G401.6 (cell line): ENCODE measurements around the gene PIN1.

Source experiments
- FAIRE-seq: peaks from 2 replicates; lab custom pipeline; 2012; peaks lifted over from hg19 to GRCh38; lab: Jason Lieb, UNC

Gene PIN1

DNA sequence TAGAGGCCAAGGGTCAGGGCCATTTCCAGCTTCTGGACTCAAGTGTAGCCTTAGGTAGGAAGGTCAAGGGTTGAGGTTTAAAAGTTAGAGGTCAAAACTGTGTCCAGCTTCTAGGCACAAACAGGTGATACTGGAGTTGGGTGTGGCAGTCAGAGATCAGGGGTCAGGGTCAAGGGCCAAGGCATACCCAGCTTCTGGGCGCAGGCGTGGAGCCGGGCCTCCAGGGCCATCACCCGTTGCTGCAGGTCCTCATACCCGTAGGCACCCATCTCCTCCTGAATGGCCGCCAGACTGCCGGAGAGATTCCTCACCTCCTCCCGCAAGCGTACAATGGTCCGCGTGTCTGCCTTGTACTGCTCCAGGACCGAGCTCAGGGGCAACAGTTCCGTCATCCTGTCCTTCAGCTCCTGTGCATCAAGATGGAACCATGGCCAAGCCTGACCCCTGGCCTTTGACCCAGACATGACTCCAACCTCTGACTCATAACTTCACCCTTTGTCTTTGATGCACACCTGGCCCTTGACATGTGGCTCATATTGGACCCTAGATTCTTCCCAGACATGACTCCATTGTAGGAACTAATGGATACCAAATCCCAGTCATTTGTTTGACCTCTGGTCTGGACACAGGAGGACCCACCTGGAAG lies 22.1 kb downstream of the PIN1 start:
- no peak for FAIRE-seq

DNA sequence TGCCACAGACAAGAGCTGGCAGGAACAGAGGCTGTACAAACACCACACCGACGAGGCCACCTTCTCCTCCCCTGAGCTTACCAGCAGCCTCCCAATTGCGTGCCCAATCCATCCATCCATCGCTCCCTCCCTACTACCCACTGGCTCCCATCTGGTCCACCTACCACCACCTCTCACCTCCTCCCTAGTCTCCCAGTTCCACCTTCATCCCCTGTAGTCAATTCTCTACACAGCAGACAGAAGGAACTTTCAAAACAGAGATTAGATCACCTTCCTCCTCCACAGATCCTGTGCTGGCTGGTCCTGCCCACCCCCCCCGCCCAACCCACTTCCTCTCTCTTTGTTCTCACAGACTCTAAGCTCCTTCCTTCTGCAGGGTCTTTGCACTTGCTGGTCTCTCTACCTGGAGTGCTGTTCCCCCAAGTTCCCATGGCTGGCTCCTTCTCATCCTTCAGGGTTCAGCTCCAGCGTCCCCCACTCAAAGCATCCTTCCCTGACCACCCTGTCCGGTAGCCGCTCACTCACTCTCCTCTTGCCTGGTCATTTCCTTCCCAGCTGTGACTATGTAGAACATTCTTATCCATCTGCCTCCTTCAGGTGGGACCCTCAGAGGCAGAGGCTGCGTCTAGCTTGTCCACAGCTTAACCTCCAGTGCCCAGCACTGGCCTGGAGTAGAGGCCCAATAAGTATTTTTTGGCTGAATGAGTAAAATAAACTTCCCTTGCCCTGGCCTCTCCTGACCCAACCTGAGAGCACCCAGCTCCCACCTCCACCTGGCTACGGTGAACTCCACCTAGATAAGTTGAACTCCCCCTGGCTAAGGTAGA lies 23.0 kb downstream of the PIN1 start:
- FAIRE-seq = no peak

DNA sequence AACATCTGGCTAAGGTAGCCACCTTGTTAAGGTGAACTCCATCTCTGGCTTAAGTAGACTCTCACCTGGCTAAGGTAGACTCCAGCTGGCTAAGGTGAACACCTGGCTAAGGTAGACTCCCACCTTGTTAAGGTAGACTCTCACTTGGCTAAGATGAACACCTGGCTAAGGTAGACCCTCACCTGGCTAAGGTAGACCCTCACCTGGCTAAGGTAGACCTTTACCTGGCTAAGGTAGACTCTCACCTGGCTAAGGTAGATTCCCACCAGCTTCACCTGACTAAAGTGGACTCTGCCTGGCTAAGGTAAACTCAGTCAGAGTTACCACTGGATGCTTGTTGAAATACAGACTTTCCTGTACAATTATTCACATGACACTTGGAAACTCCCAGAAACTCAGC lies 23.6 kb downstream of the PIN1 start:
- FAIRE-seq = no peak

DNA sequence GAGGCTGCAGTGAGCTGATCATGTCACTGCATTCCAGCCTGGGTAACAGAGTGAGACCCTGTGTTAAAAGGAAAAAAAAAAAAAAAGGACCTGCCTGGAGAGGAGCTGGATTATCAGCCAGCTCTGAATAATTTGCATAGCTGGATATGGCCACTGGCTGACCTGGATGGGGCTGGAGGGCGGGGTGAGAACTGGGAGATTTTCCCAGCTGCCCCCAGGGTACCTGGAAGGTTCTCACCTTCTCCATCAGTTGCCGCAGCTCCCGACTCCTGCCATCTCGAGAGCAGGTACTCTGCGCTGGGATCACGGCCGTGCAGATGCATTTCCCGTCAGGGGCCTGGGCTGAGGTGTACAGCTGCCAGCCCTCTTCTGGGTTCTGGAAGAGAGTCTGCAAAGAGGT lies 25.3 kb downstream of the PIN1 start:
- no peak for FAIRE-seq

DNA sequence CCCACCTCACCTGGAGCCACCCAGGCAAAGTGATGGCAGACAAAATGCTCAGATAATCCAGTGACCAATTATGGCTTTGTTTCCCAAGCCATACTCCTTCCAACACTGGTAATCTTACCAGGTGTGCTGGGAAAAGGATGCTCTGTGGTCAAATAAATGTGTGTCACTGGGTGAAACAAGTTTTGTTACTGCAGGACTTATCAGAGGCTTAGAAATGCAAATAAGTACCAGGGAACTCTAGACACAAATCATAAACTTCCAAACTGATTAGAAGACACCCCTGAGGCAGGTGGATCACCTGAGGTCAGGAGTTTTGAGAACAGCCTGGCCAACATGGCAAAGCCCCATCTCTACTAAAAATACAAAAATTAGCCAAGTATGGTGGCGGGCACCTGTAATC lies 26.4 kb downstream of the PIN1 start:
- FAIRE-seq = no peak

DNA sequence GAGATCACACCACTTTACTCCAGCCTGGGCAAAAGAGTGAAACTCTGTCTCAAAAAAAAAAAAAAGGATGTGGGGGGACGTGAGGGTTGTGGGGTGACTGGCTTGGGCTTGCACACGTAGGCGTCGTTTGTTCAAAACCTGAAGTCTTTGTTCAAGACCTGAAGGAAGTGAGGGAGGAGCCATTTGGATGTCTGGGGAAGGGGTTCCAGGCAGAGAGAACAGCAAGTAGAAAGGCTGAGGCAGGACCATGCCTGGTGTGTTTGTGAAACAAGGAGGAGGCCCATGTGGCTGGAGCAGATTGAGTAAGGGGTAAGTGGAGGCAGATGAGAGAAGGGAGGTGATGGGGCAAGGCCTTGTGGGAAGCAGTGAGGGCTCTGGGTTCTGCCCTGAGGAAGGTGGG lies 27.8 kb downstream of the PIN1 start:
- no peak for FAIRE-seq

DNA sequence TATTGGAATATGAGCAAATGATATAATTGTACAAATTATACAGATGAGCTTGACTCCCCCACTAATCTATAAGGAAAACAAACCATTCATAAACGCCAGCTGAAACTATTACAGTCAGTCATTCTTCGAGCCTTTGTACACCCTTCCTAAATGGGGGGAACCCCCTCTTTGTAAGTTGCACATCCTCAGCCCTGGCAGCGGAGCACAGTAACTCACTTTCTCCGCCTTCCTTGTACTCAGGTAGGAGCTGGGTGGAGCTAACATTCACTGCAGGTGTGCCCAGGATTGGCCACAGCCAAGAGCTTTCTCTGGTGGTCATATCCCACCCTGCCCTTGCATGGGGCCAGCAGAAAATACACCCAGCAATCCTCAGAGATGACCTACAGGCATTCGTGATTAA lies 28.6 kb downstream of the PIN1 start:
- no peak for FAIRE-seq

DNA sequence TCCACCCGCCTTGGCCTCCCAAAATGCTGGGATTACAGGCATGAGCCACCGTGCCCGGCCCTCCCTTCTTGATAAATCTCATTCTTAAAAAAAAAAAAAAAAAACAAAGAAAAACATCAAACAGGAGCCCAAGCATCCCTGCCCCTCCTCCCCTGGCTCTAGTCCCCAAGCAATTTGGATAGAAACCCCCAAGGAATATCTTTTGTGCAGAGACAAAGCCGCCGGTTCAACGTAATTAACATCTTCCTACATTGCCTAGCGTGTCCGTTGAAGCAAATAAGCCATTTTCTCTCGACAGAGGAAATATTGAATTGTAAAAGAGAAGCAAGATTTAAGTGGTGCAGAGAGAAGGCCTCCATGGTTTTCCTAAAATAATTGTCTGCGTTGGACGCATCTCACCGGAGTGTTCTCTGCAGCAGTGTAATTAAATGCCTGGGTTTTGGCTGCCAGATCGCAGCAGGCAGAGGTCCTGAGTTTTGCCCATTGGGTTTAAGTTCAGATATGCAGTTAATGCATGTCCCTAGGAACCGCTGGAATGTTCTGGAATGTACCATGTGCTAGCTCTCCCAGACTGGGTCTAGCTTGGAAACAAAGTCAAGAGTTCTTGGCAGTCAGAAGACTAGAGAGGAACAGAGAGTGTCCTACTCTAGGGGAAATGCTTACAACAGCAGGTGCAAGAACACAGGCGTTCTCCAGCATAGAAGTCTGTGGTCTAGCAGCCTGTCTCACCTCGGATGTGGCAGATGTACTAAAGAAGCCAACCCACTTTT lies 30.8 kb downstream of the PIN1 start:
- FAIRE-seq = no peak

DNA sequence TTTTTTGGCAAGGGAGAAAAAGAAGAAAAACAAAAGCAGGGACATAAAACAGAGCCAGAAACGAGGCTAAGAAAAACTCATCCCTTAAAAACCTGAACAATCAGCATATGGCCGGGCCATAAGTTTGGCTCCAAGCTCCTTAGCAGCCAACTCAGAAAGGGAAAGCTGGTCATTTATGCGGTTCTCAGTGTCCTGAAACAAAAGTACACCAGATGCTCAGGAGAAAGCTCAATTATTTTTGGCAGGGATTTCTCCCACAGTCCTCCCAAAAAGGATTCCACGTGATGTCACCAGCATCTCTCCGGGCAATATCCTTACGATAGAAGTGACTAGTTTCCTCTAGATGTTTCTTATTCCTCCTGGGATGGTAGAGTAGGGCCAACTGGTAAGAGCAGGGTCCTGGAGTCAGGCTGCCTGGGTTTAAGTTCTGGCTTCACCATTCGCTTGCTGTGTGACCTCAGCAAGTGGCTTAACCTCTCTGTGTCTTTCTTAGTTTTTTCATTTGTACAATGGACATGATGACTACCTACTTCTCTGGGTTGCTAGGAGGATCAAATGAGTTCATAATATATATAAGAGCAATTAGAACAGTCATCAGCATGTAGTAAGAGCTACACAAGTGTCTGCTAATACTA lies 34.0 kb downstream of the PIN1 start:
- FAIRE-seq = no peak

DNA sequence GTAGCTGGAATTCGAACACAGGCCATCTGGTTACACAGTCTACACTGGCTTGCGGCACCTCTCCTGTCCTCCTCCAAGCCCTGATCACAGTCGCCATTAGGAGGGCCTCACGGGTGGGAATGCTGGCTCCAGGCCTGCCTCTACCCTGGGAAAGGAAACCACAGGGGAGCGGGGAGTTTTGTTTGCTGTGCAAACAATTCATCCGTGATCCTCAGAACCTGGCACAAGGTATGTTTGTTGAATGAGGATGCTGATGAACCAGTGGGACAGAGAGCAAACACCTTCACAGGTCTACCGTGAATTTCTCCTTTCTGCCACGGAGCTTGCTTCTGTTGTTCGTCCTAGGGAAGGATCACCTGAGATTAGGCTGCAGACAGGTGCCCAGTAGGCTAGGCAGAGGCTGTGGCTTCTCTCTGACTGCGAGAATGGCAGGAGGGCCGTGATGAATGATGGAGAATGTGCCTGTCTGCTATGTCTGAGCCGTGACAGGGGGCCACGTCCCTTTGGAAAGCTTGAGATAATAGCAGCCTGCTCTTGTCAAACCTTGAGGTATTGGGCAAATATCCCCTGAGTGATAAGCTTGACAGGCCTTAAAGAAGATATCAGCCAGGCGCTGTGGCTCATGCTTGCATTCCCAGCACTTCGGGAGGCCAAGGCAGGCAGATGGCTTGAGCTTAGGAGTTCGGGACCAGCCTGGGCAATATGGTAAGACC lies 36.7 kb downstream of the PIN1 start:
- FAIRE-seq = no peak

DNA sequence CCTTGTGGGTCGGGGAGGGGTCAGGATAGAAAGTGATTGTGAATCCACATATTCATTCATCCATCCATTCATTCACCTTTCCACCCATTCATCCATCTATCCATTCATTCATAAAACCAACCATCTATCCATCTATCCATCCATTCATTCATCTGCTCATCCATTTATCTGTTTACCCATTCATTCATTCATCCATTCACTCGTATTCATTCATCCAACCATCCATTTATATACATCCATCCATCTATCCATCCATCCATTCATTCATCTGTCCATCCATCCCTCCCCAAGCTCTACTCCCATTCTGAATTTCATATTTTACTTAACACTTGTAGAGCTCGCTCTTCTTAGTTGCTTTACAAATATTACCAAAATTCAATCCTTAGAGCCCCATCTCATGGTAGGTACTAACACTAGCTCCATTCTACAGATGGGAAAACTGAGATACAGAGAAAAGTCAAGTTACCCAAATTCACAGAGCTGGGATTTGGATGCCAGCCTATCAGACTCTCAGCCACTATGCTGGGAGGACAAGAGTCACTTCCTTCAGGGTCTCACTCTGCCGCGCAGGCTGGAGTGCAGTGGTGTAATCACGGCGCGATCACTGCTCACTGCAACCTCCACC lies 37.6 kb downstream of the PIN1 start:
- FAIRE-seq = no peak

DNA sequence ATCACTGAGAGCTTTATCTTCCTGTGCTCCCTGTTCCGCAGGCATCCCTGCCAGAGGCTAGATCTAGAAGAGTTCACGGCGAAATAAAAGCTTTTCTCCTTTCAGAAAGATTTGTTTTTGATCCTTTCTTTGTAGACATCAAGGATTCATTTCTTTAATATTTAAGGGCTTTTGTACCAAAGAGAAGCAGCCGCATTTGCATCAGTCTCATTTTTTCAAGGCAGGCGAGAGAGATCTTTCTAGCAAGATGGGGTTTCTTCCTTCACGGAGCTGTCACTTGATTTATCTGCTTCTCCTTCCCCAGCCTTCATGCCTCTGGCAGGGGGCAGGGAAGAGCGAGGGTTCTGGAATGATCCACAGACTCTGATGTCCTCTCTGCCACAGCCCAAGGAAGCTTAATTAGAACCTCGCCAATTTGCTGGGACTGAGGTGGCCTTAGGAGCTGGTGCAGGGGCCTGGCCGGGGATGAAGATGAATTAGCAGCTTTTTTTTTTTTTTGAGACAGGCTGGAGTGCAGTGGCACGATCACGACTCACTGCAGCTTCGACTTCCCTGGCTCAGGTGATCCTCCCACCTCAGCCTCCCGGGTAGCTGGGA lies 40.0 kb downstream of the PIN1 start:
- FAIRE-seq = no peak

DNA sequence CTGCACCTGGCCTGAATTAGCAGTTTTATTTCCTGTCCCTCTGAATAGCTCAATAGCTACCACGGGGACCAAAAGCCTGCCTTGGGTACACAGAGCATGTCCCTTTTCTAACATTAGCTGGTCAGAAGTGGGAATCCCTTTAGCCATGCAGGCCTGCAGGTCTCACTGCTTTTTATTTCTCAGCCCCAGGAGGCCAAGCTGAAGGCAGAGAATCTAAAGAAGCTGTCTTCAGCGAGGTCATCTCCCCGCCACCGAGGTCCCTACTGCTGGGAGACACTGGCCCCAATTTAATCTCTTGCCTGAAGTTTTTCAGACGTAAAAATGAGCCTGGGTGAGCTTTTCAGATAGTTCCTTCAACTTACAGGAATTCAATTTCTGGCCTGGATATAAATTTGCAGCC lies 40.7 kb downstream of the PIN1 start:
- FAIRE-seq = no peak

DNA sequence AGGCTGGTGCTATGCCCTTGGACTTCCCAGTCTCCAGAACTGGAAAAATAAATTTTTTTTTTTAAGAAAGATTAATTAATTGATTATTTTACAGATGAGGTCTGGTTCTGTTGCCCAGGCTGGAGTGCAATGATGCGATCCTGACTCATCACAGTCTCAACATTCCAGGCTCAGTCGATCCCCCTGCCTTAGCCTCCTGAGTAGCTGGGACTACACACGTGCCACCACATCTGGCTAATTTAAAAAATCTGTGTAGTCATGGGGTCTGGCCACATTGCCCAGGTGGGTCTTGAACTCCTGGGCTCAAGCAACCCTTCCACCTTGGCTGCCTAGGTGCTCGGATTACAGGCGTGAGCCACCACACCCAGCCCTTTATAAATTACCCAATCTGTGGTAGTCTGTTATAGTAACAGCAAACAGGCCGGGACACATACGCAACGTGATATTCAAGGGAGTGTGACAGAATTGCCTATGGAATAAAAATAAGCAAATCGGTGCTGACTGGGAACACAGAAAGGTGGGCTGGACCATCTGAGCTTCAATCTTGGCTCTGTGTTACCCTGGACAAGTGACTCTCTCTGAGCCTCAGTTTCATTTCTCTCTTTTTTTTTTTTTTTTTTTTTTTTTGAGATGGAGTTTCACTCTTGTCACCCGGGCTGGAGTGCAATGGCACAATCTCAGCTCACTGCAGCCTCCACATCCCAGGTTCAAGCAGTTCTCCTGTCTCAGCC lies 42.8 kb downstream of the PIN1 start:
- FAIRE-seq = no peak

DNA sequence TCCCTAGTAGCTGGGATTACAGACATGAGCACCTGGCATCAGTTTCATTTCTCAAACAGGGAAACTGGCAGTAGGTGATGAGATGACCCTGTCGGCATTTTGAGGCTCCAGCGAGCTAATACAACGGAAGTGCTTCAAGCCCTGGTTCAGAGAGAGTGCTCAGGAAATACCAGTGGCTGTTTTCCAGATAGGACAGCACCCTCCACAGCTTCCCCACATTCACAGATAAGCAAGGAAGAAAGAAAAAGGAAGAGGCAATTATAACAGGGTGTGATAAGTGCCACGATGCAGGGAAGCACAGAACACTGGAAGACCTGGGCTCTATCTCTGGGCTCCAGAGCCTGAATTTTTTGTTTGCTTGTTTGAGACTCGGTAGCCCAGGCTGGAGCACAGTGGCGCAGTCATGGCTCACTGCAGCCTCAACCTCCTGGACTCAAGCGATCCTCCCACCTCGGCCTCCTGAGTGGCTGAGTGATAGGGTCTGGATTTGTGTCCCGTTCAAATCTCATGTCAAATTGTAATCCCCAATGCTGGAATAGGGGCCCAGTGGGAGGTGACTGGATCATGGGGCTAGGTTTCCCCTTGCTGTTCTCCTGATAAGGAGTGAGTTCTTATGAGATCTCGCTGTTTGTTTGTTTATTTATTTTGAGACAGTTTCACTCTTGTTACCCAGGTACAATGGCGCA lies 43.5 kb downstream of the PIN1 start:
- no peak for FAIRE-seq

DNA sequence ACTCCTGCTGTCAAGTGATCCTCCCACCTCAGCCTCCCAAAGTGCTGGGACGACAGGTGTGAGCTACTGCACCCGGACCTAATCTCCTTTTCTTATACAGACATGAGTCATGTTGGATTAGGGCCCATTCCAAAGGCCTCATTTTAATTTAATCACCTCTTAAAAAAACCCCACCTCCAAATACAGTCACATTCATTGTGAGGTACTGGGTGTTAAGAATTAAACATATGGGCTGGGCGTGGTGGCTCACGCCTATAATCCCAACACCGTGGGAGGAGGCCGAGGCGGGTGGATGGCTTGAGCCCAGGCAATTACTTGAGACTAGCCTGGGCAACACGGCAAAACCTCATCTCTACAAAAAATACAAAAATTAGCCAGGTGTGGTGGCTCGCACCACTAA lies 46.6 kb downstream of the PIN1 start:
- FAIRE-seq = no peak

DNA sequence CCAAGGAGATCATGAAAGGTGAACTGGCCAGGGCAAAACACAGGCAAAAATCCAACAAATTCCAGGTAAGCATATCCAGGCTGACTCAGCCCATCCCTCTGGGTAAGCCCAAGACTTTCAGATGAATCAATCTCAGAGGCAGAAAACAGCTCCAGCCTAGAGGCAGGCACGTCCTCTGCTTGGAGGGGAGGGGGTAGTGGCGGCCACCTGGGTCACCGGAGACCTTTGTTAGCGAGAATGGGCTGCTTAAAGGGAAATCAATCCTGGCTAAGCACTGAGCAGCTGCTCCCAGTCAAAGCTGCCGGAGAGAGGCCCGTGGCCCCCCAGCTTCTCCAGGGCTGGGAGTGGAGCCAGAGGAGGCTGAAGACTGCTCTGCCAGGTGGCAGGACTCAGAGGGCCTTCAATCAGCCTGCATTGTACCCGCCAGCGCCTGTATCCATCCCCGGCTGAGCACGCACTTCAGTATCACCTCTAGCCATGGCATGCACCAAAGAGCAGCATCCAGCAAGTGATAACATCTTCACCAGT lies 48.2 kb downstream of the PIN1 start:
- FAIRE-seq = no peak

DNA sequence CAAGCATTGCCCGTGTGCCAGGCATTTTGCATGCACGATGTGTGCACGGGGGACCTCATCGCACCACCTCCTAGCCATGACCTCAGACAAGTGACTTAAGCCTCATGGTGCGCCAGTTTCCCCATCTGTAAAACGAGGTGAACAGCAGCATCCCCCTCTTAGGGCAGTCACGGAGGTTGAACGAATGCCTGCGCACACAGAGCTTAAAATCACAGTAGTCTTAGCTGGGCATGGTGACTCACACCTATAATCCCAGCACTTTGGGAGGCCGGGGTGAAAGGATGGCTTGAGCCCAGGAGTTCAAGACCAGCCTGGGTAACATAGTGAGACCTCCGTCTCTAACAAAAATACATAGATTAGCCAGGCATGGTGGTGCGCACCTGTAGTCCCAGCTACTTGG lies 48.6 kb downstream of the PIN1 start:
- no peak for FAIRE-seq

DNA sequence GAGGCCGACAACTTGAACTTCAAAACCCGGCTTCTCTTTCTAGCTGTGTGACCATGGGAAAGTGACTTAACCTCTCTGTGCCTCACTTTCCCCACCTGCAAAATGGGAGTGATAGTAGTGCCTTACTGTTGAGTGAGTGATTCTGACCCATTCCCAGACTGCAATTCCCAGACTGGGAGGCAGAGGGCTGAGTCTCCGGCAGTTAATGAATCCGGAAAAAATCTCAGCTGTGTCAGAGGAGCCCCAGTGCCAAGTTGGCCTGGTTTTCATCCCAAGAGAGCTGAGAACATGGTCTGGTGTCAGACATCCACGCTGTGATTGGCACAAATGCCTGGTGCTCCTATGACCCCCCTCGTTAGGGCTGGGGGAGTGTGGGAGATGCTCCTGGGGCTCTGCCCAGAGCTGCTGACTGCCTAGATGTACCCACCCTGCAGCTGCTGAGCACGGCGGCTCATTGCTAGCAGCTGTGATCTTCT lies 50.0 kb downstream of the PIN1 start:
- no peak for FAIRE-seq
